DMS53 (cell line): ENCODE data around the gene DFFB.

ENCODE experiments used
- DNase-seq: peaks from one replicate; lab custom pipeline; 2025; lab: John Stamatoyannopoulos, UW

The DFFB gene

DNA sequence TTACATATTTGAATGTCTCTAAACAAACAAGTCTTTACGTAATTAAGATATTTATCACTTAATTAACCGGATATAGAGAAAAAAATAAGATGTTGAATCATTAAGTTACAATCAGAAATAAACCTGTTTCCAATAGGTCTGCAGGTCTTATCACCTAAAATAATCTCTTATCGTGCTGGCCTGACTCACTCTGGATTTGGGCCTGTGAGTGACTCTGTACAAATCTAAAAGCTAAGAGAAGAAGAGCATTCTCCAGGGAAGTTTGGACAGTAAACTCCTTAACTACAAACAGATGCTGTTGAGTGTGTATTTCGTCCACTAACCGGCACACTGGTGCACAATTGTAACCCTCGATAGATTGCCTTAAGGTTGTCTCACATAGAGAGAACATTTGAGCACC is 25.6 kb upstream of the DFFB start:
- no peak for DNase-seq

DNA sequence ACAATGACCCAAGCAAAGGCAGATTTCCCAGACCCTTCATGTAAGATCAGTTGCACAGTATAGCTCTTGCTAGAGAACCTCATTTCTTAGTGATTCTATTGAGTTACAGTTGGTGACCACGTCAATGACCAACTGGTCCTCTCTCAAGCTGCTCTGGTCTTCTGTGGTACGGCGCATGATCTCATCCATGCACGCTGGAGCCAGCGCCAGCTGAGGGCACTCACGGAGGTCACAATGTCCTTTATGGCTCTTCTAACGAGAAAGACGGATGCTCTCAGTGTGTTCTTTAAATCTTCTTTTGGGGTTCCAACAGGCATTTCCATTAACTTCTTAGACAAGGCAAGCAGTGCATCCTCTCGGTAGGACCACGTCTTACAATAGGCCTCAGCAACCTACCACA is 22.6 kb upstream of the DFFB start:
- no peak for DNase-seq

DNA sequence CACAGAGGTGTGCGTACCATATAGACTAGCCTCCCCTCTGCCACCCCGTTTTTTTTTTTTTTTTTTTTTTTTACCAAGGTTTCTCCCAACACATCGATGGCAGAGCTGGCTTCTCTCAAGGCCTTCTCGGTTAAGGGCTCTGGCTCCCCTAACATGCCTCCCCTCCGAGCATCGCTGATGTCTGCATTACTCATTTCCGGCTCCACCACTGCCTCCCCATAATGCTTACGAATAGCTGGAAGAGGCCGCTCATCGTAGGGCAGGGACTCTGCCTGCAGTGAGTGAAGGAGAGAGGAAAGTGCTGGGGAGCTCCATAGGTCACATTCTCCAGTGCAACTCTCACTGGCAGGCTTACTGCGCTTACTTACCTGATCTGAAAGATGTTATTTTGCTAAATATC is 20.9 kb upstream of the DFFB start:
- DNase-seq: no peak

DNA sequence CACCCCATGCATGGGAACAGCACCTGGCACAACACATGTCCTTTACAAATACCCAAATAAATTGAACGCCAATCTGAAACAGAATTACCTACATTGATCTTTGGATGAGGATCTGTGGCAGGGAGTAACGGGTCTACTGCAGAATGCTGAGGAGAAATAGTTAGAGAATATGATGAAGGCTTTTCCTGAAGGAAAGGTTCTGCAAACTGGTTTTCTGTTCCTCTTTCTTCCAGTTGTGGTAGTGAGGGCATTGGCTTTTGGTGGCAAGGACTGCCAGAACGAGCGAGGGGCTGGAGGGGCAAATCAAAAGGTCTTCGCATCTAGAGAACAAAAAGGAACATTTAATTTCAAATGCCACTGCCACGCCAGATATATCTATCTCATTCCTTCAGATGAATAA is 20.1 kb upstream of the DFFB start:
- DNase-seq: no peak

DNA sequence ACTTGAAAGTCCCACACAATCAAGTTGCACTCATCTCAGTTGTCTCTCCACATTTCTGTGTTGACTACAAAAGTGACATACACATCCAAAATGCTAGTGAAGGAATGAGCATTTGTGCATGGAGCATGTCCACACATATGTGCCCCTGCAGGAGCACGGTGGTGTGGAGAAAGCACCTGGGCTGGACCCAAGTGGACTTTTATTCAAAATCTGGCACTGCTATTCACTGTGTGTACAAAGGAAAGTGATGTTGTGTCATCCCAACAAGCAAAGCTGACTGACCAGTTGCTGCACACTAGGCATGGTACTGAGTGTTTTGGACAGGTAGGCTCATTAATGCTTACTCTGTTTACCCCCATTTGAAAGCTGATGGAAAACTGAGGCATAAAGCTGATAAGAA is 19.6 kb upstream of the DFFB start:
- DNase-seq: no peak

DNA sequence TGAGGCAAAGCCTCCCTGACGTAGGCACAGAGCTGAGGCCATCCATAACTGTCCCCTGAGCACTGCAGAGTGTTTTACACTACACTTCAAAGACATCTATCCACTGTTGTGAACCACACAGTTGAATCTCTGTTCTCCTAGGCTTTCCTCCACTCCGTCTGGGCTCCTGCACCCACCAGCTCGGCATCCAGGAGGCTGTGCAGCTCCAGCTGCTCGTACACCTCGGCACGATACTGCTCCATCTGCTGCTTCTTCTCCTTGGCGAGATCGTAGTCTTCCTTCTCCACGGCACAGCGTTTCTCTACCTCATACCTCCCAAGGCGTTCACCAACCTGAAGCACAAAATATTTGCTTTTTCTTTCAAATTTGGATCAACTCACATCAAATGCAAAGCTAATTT is 18.5 kb upstream of the DFFB start:
- DNase-seq: no peak

DNA sequence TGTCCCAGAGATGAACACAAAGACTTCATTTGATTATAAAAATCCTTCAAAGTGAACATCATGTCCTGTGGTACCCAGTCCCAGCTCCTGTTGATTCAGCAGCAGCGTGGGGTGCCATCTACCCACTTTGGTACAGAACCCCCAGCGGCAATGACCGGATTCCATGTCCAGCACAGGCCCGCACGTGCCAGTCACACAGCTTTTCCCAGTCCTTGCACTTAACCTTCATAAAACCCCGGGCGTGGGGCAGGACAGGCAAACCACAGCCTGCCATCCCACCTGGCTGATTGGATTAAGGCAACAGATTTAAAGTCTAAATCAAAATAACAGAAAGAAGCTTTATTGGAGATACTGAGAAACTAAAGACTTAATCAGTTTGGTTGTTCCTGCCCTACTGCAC is 15.8 kb upstream of the DFFB start:
- no peak for DNase-seq

DNA sequence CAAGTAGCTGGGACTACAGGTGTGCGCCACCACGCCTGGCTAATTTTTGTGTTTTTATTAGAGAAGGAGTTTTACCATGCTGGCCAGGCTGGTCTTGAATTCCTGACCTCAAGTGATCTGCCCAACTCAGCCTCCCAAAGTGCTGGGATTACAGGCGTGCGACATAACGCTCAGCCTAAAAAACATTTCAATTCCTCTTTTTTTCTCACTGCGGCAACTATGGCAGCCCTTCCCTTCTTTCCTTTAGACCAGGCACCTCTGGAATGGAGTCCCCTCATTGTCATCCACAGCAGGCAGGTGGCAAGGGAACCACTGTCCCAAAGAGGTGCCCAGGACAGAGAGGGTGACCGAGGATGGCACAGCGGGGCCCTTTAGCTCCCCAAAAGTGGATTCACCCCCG is 14.4 kb upstream of the DFFB start:
- no peak for DNase-seq

DNA sequence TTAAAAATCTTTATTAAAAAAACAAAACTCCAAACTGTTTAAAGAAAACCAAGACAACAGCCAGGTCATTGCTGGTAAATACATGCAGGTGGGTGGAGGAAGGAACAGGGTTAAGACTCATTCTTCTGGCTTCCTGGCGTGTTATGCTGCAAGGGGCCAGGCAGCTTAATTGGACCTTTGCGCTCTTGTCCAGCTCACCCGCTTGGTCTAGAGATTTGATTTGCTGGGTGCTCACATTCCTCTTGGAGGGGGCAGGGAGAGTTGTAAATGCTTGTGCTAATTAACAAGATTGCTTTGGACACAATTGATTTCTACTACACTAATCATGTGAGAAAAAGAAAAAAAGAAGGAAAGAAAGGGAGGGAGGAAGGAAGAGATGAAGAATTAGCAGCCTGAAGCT is 10.7 kb upstream of the DFFB start:
- DNase-seq: no peak

DNA sequence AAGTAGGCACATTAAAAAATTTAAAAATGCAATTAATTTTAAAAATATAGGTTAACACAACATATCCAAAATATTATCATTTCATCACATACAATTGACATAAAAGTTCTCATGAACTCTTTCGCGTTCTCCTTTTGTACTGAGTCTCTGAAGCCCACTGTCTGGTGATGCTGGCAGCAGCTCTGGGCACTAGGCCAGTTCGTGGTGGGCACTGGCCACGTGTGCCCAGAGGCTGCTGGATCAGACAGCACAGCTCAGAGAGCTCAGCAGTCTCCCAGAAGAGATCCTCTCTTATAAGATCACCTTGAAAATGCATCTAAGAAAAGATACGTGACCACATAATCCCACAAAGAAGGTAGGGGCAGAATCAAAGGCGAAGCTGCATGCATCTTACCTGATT is 10.2 kb upstream of the DFFB start:
- no peak for DNase-seq

DNA sequence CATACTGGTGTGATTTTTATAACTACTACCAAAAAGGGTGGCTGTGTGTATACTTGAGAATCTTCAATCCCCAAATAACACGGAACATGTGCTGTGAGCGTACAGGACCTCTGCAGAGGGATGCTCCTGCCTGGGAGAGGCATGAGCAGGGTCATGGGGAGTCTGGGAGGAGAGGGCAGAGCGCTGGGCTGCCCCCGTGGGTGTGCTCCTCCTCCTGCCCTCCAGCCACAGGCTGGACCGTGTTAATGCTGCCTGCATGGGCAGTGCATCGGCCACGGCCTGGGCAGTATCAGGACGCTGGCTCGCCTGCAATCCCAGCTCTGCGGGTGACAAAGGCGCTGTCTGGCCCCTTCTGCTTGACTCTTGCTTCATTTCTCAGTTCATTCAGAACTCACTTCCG is 6.4 kb upstream of the DFFB start:
- no peak for DNase-seq

DNA sequence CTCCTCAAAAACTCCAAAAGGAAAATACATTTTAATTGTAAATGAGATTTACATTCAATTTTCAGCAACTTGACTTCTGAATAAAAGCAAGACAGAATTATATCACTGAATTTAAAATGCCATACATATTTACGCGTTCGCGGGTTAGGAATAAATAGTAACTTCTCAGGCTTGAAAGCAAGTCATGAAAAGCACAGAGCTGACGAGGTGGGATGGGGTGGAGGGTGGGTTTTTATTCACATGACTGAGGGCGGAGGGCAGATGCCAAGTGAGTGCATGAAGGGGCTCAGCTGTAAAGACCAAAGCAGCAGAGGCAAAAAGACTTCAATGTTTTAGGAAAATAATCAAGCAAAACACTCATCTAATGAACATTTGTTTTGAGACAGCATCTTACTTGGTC is 6.0 kb upstream of the DFFB start:
- no peak for DNase-seq

DNA sequence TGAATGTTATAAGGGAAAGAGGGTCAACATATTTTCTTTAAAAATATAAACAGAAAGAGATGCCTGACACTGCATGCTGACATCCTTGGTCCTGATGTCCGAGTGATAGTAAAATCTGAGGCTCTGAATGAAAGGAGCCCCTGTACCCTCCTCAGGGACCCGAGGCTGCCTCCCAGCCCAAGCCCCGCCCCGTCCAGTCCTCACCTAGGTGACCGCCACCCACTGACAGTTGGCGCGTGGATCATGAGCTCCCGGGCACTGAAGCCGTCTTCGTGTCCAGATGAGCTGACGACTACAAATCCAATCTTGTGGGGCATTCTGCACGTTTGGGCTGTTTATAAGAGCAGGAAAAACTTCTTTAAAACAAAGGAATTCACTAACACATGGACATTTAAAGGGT is 5.2 kb upstream of the DFFB start:
- DNase-seq: no peak

DNA sequence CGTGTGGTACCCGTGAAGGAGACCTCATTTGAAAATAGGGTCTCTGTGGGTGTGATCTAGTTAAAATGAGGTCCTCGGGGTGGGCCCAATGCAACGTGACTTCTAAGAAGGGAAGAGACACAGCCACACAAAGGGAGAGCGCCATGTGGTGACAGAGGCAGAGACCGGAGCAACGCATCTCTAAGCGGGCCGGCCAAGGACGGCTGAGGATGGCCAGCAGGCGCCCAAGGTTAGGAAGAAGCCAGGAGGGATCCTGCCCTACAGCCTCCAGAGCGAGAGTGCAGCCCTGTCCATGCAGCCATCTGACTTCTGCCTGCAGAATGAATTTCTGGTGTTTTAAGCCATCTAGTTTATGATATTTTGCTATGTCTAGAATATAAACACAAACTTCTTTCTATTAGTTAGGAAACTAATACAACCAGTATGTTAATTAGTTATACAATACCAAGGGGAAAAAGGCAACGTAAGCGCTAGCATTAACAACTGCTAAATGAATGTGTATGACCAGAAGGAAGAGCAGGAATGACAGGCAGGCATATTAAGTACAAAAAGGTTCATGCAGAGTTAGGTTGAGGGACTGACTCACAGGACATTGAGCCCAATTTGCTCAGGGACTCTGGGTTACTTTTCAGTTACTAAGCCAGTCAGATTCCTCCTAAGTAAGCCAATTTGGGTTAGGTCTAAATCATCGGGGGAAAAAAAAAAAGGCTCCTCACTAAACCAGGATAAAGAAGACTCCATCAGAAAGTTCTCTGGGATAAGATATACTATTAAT is 4.4 kb upstream of the DFFB start:
- no peak for DNase-seq

DNA sequence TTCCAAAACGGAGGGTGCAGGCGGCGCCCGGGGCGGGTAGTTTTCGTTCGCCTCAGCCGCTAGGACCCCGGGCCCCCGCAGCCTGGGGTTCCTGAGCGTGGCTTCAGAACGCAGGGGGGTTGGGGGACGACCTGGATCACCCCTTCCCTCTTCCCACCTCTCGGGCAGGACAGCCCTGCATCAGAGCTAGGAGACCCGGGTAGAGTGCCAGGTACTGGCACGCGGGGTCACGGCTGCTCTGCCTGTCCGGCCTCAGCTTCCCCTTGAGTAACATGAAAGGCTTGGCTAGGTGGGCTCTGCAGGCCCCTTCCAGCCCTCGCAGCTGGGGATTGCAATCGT is 484 bp downstream of the DFFB start:
- no peak for DNase-seq

DNA sequence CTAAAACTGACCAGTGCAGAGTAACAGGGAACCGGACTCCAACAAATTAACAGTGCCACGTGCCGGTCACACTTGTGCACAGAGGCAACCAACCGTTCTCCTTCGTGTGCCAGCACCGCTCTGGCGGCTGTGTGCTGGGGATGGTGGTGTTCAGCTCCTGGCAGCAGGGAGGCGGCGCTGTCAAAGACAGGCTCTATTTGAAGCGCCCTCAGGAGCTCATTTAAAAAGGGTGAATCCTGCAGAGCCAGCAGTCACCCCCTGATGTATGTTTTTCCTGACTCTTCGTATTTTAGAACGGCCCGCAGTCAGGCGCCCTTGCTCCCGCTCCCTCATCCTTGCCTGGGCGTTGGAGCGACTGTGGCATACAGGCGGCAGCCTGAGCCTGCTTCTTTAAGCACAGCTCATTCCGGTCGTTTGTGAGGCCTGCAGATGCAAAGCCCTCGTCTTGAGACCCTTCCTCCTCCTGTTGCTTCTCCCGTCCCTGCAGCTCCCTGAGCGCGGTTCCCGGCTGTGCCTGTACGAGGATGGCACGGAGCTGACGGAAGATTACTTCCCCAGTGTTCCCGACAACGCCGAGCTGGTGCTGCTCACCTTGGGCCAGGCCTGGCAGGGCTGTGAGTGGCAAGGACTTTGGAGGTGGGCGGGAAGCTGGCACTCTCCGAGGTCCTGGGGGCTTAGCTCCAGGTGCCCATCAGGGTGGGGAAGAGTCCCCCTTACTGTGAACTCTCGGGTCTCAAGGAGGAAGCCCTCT is 1.1 kb downstream of the DFFB start:
- peak; percentile 74 for DNase-seq

DNA sequence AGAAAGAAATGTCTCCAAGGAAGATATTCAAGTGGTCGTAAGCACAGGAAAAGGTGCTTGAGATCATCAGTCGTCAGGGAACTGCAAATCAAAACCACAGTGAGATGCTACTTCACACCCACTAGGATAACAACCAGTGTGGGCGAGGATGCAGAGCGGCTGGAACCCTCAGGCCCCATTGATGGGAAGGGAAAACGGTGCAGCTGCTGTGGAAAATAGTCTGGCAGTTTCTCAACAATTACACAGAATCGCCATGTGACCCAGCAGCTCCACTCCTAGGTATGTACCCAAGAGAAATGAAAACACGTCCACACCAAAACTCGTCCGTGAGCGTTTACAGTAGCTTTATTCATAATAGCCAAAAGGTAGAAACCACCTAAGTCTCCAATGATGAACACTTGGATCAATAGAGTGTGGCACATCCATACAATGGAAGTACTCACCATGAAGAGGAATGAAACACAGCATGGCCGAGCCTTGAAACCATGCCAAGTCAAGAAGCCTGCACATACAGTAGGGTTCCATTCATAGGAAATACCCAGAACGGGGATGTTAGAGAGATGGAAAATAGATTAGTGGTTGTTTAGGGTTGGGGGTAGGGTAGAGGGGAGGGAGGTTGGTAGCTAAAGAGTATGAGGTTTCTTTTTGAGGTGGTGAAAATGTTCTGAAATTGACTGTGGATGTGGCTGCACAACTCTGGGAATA is 6.1 kb downstream of the DFFB start:
- peak; percentile 15 for DNase-seq

DNA sequence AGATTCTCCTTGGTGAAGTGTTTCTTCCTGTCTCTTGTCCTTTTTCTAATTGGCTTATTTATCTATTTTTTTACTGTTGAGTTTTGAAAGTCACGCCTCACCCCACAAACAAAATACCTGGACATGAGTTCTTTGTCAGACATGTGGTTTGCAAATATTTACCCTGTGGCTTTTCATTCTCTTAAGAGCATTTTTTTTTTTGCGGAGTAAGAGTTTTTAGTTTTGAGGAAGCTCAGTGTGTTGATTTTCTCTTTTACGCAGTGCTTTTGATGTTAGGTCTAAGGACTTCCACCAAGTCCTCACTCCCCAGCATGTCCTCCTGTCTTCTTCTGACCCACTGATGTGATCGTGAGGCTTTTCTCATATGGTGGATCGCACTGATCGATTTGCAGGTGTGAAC is 7.6 kb downstream of the DFFB start:
- peak; percentile 85 for DNase-seq

DNA sequence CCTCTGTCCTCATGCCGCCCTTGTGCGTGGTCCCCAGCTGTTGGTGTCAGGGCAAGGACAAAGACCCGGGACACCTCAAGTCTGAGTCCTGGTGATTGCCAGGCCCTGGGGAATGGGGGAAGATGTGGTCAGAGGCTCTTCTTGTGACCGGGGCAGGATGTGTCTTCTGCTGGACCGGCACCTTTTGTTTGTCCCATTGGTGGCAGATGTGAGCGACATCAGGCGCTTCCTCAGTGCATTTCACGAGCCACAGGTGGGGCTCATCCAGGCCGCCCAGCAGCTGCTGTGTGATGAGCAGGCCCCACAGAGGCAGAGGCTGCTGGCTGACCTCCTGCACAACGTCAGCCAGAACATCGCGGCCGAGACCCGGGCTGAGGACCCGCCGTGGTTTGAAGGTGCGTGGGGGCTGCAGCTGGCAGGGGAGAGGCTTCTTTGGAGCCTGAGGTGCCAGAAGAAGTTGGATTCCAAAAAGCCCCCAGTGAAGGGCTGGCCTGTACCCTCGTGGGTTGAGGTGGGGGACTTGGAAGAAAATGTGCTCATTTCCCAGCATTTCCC is 8.4 kb downstream of the DFFB start:
- DNase-seq: no peak

DNA sequence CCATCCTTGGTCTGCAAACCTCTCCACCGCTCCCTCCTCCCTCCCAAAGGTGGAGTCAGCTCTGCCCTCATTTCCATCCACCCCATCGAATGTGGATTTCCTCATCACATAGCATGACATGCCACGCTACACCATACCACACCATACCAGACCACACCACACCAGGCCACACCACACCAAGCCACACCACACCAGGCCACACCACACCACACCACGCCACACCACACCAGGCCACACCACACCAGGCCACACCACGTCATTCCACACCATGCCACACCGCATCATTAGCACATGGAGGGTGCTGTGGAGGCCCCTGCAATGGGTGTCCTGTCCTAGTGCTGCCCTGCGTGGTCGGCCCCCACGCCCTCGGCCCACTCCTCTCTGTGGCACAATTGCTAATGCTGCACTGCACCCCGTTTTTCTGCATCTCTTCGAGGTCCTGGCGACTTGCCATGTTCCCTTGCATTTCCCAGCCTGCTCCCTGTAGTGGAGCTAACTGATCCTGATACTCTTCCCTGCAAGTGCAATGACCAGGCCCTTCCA is 11.3 kb downstream of the DFFB start:
- DNase-seq: no peak

DNA sequence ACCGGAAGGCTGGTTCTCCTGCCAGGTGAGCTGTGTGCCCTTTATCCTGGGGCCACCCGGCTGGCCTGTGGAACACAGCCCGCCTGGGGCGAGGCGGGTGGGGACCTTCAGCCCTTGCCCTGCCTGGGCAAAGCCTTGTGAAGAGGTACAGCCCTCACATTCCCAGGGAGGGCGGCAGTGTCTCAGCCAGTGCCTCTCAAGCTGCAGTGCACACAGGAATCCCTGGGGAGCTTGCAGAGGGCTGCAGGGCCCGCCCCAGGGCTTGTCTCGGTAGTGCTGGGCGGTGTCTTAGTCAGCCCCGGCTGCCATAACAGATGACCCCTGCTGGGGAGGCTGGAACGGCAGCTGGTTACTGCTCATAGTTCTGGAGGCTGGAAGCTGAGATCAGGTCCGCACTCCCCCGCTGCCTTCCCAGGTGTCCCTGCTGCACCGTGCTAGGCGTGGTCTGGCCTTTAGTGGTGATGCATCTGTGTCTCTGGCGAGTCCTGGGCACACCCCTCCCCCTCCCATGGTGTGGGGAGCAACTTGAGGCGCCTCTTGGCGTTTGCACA is 12.6 kb downstream of the DFFB start:
- DNase-seq: no peak

DNA sequence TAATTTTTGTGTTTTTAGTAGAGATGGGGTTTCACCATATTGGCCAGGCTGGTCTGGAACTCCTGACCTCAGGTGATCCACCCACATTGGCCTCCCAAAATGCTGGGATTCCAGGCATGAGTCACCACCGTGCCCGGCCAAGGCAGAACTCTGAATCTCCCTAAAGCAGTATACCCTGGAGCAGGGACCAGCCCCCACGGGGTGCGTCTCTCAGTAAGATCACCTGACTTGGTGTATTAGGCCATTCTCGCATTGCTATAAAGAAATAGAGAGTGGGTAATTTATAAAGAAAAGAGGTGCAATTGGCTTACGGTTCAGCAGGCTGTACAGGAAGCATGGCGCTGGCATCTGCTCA is 14.2 kb downstream of the DFFB start:
- no peak for DNase-seq

DNA sequence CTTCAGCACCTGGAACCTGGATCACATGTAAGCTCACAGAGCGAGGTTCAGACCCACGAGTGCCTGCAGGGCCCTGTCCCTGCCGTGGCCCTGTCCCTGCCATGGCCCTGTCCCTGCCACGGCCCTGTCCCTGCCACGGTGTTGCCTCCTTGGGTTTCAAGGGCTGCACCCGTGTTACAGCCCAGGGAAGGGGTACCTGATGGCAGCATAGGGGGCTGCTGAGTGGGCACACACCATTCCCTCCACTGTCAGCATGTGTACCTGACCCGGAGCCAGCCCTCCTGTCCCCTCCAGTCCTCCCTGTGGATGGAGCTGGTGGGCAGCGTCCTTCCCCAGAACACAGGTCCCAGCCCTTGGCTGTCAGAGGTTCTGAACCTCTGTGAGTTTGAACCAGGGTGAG is 15.3 kb downstream of the DFFB start:
- no peak for DNase-seq
